A549 (cell line): ENCODE results near the gene HMGN3. TPM values are rescaled to one million over a fixed set of nuclear protein-coding genes. Genes with fewer than 3 reads are reported as not detected.
A peak's percentile ranks its signal among the peaks of the same experiment; 100 is the strongest.

ENCODE experiments used
- ATAC-seq, 2 experiments: fragments of 200-7000 bp in 1 of 2; fragments of >200 bp in 1 of 2; cut with Nextera tagmentation in 1 of 2; cut with Tn5 transposase in 1 of 2; 3 replicates each; pipeline versions ENCODE4 v1.8.0 to v1.9.1; 2018 to 2020; ENCODE audit warnings: mild to moderate bottlenecking in 1 of 2, moderate library complexity in 1 of 2
- CTCF ChIA-PET: fragments of 300-600 bp; sonication (Branson Sonifier 250); formaldehyde crosslinking; extraction: SDS; loops from one replicate; lab custom pipeline; 2021; ENCODE audit warnings: antibody characterized with exemption, inconsistent platforms; lab: Yijun Ruan, JAX
- POLR2A ChIA-PET: fragments of 350-600 bp; formaldehyde crosslinking; extraction: SDS; loops from one replicate; lab custom pipeline; 2021; ENCODE audit warnings: antibody characterized with exemption, inconsistent platforms; lab: Yijun Ruan, JAX
- DNase-seq, 2 experiments: peaks; one replicate each; pipeline versions ENCODE4 v3.0.0 to v3.0.0-alpha.2; 2011 to 2016; ENCODE audit warnings: low read depth in 1 of 2, low spot score in 1 of 2
- FAIRE-seq: peaks from 2 replicates; lab custom pipeline; 2011; peaks lifted over from hg19 to GRCh38; lab: Jason Lieb, UNC
- H3K27ac ChIP-seq, 2 experiments: fragments of >200 bp; sonication (Bioruptor Twin); formaldehyde crosslinking; 3 replicates each; pipeline ENCODE4 v1.5.1; 2016 to 2017
- H3K4me1 ChIP-seq: fragments of >200 bp; sonication (Bioruptor Twin); formaldehyde crosslinking; 3 replicates; pipeline ENCODE4 v1.6.1; 2016
- H3K4me2 ChIP-seq: fragments of >200 bp; sonication (Bioruptor Twin); formaldehyde crosslinking; 3 replicates; pipeline ENCODE4 v1.6.1; 2016
- H3K4me3 ChIP-seq: fragments of >200 bp; sonication (Bioruptor Twin); formaldehyde crosslinking; 3 replicates; pipeline ENCODE4 v1.5.1; 2016
- H3K9me3 ChIP-seq: fragments of >200 bp; sonication (Bioruptor Twin); formaldehyde crosslinking; 3 replicates; pipeline ENCODE4 v1.6.1; 2016
- CBX2 ChIP-seq: fragments of 200-600 bp; sonication (generic); IDR thresholded peaks from 2 replicates; pipeline ENCODE4 v1.6.1; 2016; ENCODE audit warnings: low read depth, mild to moderate bottlenecking, borderline replicate concordance
- CBX8 ChIP-seq: fragments of 200-600 bp; sonication (generic); IDR thresholded peaks from 2 replicates; pipeline ENCODE4 v1.6.1; 2016
- CEBPB ChIP-seq, 2 experiments: fragments of >200 bp in 1 of 2; sonication (Bioruptor Twin) in 1 of 2; formaldehyde crosslinking in 1 of 2; IDR thresholded peaks; 2 replicates each; pipeline ENCODE4 v1.6.1; 2012 to 2016
- HEYL ChIP-seq: fragments of 250-450 bp; sonication (Bioruptor Pico); IDR thresholded peaks from 2 replicates; pipeline ENCODE4 v1.8.0; 2021; ENCODE audit warnings: mild to moderate bottlenecking, moderate library complexity
- HOXA7 ChIP-seq: fragments of 250-450 bp; sonication (Bioruptor Pico); IDR thresholded peaks from 2 replicates; pipeline ENCODE4 v1.5.0; 2020; ENCODE audit warnings: mild to moderate bottlenecking, moderate library complexity
- HOXB13 ChIP-seq: fragments of 250-450 bp; sonication (Bioruptor Pico); IDR thresholded peaks from 2 replicates; pipeline ENCODE4 v1.5.0; 2020; ENCODE audit warnings: low read depth, mild to moderate bottlenecking, moderate library complexity
- JUN ChIP-seq, 2 experiments: fragments of >200 bp; sonication (Bioruptor Twin); formaldehyde crosslinking; IDR thresholded peaks; 2 replicates in 1 of 2; 3 replicates in 1 of 2; pipeline ENCODE4 v1.6.1; 2016 to 2017
- KDM5A ChIP-seq: fragments of 200-600 bp; sonication (generic); IDR thresholded peaks from 2 replicates; pipeline ENCODE4 v1.6.1; 2016; ENCODE audit warnings: antibody characterized with exemption, mild to moderate bottlenecking
- NFE2L2 ChIP-seq: fragments of 150-350 bp; conservative IDR thresholded peaks from 2 replicates; pipeline ENCODE4 v1.6.1; 2014; ENCODE audit warnings: low read length
- NPAS2 ChIP-seq: fragments of 250-450 bp; sonication (Bioruptor Pico); IDR thresholded peaks from 2 replicates; pipeline ENCODE4 v1.8.0; 2022; ENCODE audit warnings: mild to moderate bottlenecking, moderate library complexity, borderline replicate concordance
- POLR2A ChIP-seq: IDR thresholded peaks from 2 replicates; pipeline ENCODE4 v1.6.1; 2012; ENCODE audit warnings: mild to moderate bottlenecking, low read length
- RAD21 ChIP-seq, 2 experiments: fragments of >200 bp in 1 of 2; sonication (Bioruptor Twin) in 1 of 2; formaldehyde crosslinking in 1 of 2; IDR thresholded peaks in 1 of 2; conservative IDR thresholded peaks in 1 of 2; 2 replicates in 1 of 2; 3 replicates in 1 of 2; pipeline ENCODE4 v1.6.1; 2012 to 2018; ENCODE audit warnings: inconsistent platforms in 1 of 2
- RCOR1 ChIP-seq: fragments of 150-350 bp; IDR thresholded peaks from 2 replicates; pipeline ENCODE4 v1.6.1; 2014; ENCODE audit warnings: antibody characterized with exemption, low read length, low read depth
- RFX5 ChIP-seq: fragments of 450-650 bp; IDR thresholded peaks from 2 replicates; pipeline ENCODE4 v1.7.1; 2014; ENCODE audit warnings: antibody characterized with exemption, mild to moderate bottlenecking, moderate library complexity
- WGBS: methylation state at CpG from one replicate; pipeline ENCODE4 v1.1.6; 2017; ENCODE audit errors: missing lambda C conversion rate; 5-methylcytosine and 5-hydroxymethylcytosine counted together
- polyA plus RNA-seq, 4 experiments: library from polyadenylated mRNA; depleted of rRNA in 3 of 4; stranded (reverse); fragments of >200 nt; fragmentation: RNase III in 1 of 4; extraction: RNeasy Plus Mini Kit Qiagen cat#74134 plus additional on column Dnase treatment in 1 of 4; gene quantifications; 2 replicates in 3 of 4; 3 replicates in 1 of 4; pipeline ENCODE4 v1.2.3, GENCODE V29; 2011 to 2017
- TF ChIP-seq, protein P1 (sequence below): fragments of 250-450 bp; sonication (Bioruptor Pico); IDR thresholded peaks from 2 replicates; pipeline ENCODE4 v1.5.0; 2021; ENCODE audit warnings: mild to moderate bottlenecking, moderate library complexity, borderline replicate concordance
- TF ChIP-seq, protein P2 (sequence below): IDR thresholded peaks from 2 replicates; pipeline ENCODE4 v1.6.1; 2012
- TF ChIP-seq, protein P3 (sequence below): fragments of >200 bp; sonication (Bioruptor Twin); formaldehyde crosslinking; IDR thresholded peaks from 3 replicates; pipeline ENCODE4 v1.6.1; 2016
- TF ChIP-seq, protein P4 (sequence below): fragments of >200 bp; sonication (Bioruptor Twin); formaldehyde crosslinking; IDR thresholded peaks from 2 replicates; pipeline ENCODE4 v1.6.1; 2016
- TF ChIP-seq, protein P5 (sequence below): fragments of >200 bp; sonication (Bioruptor Twin); formaldehyde crosslinking; IDR thresholded peaks from 3 replicates; pipeline ENCODE4 v1.5.1; 2016
- TF ChIP-seq, protein P6 (sequence below): fragments of 450-650 bp; IDR thresholded peaks from 2 replicates; pipeline ENCODE4 v1.6.1; 2014; ENCODE audit warnings: antibody characterized with exemption

The HMGN3 gene
- polyA plus RNA-seq, 2 of the 4 experiments (the other 2 are of a cell fraction): 94.2 to 102 TPM

DNA sequence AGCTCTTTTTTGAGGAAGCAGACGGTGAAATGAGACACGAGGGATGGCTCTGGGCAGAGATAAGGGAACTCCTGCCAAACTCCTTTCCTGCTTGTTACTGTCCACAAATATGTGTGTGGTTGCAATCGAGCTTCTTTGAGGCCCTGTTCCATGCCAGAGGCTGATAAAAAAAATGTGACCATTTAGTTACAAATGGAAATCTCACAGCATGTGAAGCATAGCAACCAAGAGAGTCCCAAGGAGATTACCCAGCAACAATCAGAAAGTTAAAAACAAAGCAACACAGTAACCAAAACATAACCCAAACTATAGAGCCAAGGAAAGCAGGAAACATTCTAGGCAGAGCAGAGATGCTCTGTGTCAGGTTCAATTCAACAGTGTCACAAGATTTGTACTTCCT is 35.4 kb upstream of the HMGN3 start:
- 32% methylated on average over 3 of the region's 3 CpGs for WGBS
- POLR2A ChIA-PET: no interaction called here
- no peaks in the 10 kb centered on the region for H3K9me3 ChIP-seq
- FAIRE-seq: no peak
- no peak overlapping the region for H3K4me3 ChIP-seq
- H3K4me2 ChIP-seq: no peak overlapping the region
- CTCF ChIA-PET: no interaction called here
- TF ChIP-seq, protein P1, sequence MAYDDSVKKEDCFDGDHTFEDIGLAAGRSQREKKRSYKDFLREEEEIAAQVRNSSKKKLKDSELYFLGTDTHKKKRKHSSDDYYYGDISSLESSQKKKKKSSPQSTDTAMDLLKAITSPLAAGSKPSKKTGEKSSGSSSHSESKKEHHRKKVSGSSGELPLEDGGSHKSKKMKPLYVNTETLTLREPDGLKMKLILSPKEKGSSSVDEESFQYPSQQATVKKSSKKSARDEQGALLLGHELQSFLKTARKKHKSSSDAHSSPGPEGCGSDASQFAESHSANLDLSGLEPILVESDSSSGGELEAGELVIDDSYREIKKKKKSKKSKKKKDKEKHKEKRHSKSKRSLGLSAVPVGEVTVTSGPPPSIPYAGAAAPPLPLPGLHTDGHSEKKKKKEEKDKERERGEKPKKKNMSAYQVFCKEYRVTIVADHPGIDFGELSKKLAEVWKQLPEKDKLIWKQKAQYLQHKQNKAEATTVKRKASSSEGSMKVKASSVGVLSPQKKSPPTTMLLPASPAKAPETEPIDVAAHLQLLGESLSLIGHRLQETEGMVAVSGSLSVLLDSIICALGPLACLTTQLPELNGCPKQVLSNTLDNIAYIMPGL (CRISPR knock-in tag): no peak
- TF ChIP-seq KDM5A (no peak), HOXB13 (CRISPR knock-in tag) (no peak), HEYL (no peak), NFE2L2 (no peak), NPAS2 (CRISPR knock-in tag) (no peak), RFX5 (no peak), CEBPB (IDR thresholded peaks at IDR 0.05) (no peak), HOXA7 (CRISPR knock-in tag) (no peak), CBX8 (no peak), RAD21 (conservative IDR thresholded peaks at IDR 0.05 in 1 of 2, IDR thresholded peaks at IDR 0.05 in 1 of 2) (no peak), POLR2A (no peak)
- TF ChIP-seq, protein P2, sequence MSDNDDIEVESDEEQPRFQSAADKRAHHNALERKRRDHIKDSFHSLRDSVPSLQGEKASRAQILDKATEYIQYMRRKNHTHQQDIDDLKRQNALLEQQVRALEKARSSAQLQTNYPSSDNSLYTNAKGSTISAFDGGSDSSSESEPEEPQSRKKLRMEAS: no peak
- TF ChIP-seq, protein P3, sequence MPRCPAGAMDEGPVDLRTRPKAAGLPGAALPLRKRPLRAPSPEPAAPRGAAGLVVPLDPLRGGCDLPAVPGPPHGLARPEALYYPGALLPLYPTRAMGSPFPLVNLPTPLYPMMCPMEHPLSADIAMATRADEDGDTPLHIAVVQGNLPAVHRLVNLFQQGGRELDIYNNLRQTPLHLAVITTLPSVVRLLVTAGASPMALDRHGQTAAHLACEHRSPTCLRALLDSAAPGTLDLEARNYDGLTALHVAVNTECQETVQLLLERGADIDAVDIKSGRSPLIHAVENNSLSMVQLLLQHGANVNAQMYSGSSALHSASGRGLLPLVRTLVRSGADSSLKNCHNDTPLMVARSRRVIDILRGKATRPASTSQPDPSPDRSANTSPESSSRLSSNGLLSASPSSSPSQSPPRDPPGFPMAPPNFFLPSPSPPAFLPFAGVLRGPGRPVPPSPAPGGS: no peak
- TF ChIP-seq, protein P4, sequence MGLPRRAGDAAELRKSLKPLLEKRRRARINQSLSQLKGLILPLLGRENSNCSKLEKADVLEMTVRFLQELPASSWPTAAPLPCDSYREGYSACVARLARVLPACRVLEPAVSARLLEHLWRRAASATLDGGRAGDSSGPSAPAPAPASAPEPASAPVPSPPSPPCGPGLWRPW: no peak
- ATAC-seq: no peak; a peak in 1 of 6 replicates
- H3K27ac ChIP-seq: no peak overlapping the region
- H3K4me1 ChIP-seq: no peaks in the 10 kb centered on the region
- peak in 1 of 2 experiments; percentile 10 for DNase-seq

DNA sequence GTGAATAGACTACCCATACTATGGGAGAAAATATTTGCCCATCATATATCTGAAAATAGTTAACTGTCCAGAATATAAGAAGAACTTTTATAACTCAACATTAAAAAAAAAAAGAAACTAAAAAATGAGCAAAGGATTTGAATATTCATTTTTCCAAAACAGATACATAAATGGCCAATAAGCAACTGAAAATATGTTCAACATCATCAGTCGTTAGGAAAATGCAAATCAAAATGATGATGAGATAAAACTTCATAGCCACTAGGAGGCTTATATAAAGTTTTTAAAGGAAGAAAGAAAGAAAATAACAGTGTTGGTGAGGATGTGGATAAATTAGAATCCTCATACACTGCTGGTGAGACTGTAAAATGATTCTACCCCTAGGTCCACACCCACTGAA is 32.6 kb upstream of the HMGN3 start:
- FAIRE-seq (no peak), DNase-seq (no peak), ATAC-seq (no peak)
- no peak overlapping the region for H3K4me2 ChIP-seq
- no peaks in the 10 kb centered on the region for H3K4me1 ChIP-seq
- ChIA-PET POLR2A (no interaction called here), CTCF (no interaction called here)
- no peaks in the 10 kb centered on the region for H3K9me3 ChIP-seq
- H3K27ac ChIP-seq: no peak overlapping the region
- WGBS: 41% methylated on average over 1 of the region's 1 CpG
- no peak overlapping the region for H3K4me3 ChIP-seq
- TF ChIP-seq CBX2: no peak
- TF ChIP-seq JUN (IDR thresholded peaks at IDR 0.05): no peak
- TF ChIP-seq, protein P5, sequence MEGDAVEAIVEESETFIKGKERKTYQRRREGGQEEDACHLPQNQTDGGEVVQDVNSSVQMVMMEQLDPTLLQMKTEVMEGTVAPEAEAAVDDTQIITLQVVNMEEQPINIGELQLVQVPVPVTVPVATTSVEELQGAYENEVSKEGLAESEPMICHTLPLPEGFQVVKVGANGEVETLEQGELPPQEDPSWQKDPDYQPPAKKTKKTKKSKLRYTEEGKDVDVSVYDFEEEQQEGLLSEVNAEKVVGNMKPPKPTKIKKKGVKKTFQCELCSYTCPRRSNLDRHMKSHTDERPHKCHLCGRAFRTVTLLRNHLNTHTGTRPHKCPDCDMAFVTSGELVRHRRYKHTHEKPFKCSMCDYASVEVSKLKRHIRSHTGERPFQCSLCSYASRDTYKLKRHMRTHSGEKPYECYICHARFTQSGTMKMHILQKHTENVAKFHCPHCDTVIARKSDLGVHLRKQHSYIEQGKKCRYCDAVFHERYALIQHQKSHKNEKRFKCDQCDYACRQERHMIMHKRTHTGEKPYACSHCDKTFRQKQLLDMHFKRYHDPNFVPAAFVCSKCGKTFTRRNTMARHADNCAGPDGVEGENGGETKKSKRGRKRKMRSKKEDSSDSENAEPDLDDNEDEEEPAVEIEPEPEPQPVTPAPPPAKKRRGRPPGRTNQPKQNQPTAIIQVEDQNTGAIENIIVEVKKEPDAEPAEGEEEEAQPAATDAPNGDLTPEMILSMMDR: no peak
- TF ChIP-seq, protein P6, sequence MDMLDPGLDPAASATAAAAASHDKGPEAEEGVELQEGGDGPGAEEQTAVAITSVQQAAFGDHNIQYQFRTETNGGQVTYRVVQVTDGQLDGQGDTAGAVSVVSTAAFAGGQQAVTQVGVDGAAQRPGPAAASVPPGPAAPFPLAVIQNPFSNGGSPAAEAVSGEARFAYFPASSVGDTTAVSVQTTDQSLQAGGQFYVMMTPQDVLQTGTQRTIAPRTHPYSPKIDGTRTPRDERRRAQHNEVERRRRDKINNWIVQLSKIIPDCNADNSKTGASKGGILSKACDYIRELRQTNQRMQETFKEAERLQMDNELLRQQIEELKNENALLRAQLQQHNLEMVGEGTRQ: no peak
- TF ChIP-seq RFX5: peak; percentile 54; the same call in 1 of the 2 replicates
- no peak for TF ChIP-seq RCOR1
- TF ChIP-seq, protein P3: no peak
- TF ChIP-seq, all 56 proteins: peak for 1
